NCI-H1694 (cell line): ENCODE measurements around the gene NT5C2.
"Not testable (repeated sequence)": the region's sequence is repeated elsewhere in the genome, so short reads cannot be mapped to it uniquely, and the experiment has no call there.

Experiments used
- DNase-seq: peaks from one replicate; lab custom pipeline; 2025; lab: John Stamatoyannopoulos, UW

The NT5C2 gene

GRCh38 chr10:103193107-103193819 is at the start of gene NT5C2:
NT5C2 (minus strand) TSS chr10:103193272; CDS start chr10:103174958, 18,314 bp downstream.
- DNase-seq, result peak; percentile 29

- DNase-seq, result no peak
Observed at GRCh38 chr10:103241262-103242011, 48.4 kb upstream of the NT5C2 start.

GRCh38 chr10:103238506-103239252 is 45.6 kb upstream of the NT5C2 start:
- no peak for DNase-seq

- DNase-seq, result no peak
Observed at GRCh38 chr10:103235775-103236174, 42.7 kb upstream of the NT5C2 start.

GRCh38 chr10:103232772-103233488 is 39.9 kb upstream of the NT5C2 start:
- no peak for DNase-seq

GRCh38 chr10:103232131-103232673 is 39.1 kb upstream of the NT5C2 start:
- DNase-seq, result no peak

- no peak for DNase-seq
Observed at GRCh38 chr10:103231047-103231551, 38.0 kb upstream of the NT5C2 start.

- DNase-seq, result no peak
Observed at GRCh38 chr10:103227416-103227815, 34.3 kb upstream of the NT5C2 start.

- no peak for DNase-seq
Observed at GRCh38 chr10:103225939-103226338, 32.9 kb upstream of the NT5C2 start.

- not testable (repeated sequence) for DNase-seq
Observed at GRCh38 chr10:103224721-103225120, 31.6 kb upstream of the NT5C2 start.

- no peak for DNase-seq
Observed at GRCh38 chr10:103224133-103224532, 31.1 kb upstream of the NT5C2 start.

- DNase-seq, result not testable (repeated sequence)
Observed at GRCh38 chr10:103216362-103216761, 23.3 kb upstream of the NT5C2 start.

GRCh38 chr10:103215601-103216000 is 22.5 kb upstream of the NT5C2 start:
- no peak for DNase-seq

- not testable (repeated sequence) for DNase-seq
Observed at GRCh38 chr10:103210262-103210661, 17.2 kb upstream of the NT5C2 start.

- not testable (repeated sequence) for DNase-seq
Observed at GRCh38 chr10:103207643-103208042, 14.6 kb upstream of the NT5C2 start.

- no peak for DNase-seq
Observed at GRCh38 chr10:103207141-103207540, 14.1 kb upstream of the NT5C2 start.

- DNase-seq, result not testable (repeated sequence)
Observed at GRCh38 chr10:103206715-103207114, 13.6 kb upstream of the NT5C2 start.

- not testable (repeated sequence) for DNase-seq
Observed at GRCh38 chr10:103205401-103205800, 12.3 kb upstream of the NT5C2 start.

- no peak for DNase-seq
Observed at GRCh38 chr10:103204353-103205255, 11.5 kb upstream of the NT5C2 start.

- DNase-seq, result no peak
Observed at GRCh38 chr10:103203466-103203865, 10.4 kb upstream of the NT5C2 start.
